NCI-H2107 treated with DMSO at 0.1 percent for 48 hours (cell line): Measurements from ENCODE around the gene RBM38.

ENCODE experiments used
- DNase-seq: peaks from one replicate; lab custom pipeline; 2025; ENCODE audit not compliant: unreplicated experiment; lab: John Stamatoyannopoulos, UW

Gene RBM38

GRCh38 chr20:57402206-57403125 is 11.3 kb downstream of the RBM38 start:
- DNase-seq, result no peak

- no peak for DNase-seq
Observed at GRCh38 chr20:57403216-57403615, 12.0 kb downstream of the RBM38 start.

- no peak for DNase-seq
Observed at GRCh38 chr20:57404006-57404405, 12.8 kb downstream of the RBM38 start.

- DNase-seq, result no peak
Observed at GRCh38 chr20:57404419-57405072, 13.3 kb downstream of the RBM38 start.

GRCh38 chr20:57405236-57406016 is 14.2 kb downstream of the RBM38 start:
- DNase-seq, result no peak

GRCh38 chr20:57407541-57407956 is 16.4 kb downstream of the RBM38 start:
- no peak for DNase-seq

GRCh38 chr20:57408131-57408530 is 16.9 kb downstream of the RBM38 start:
- DNase-seq, result peak; percentile 46

GRCh38 chr20:57408536-57409233 is 17.5 kb downstream of the RBM38 start:
- no peak for DNase-seq

GRCh38 chr20:57409316-57409671 is 18.1 kb downstream of the RBM38 start:
- DNase-seq, result no peak

GRCh38 chr20:57409672-57410397 is 18.6 kb downstream of the RBM38 start:
- no peak for DNase-seq

- DNase-seq, result no peak
Observed at GRCh38 chr20:57410398-57410920, 19.3 kb downstream of the RBM38 start.

GRCh38 chr20:57410924-57411323 is 19.7 kb downstream of the RBM38 start:
- no peak for DNase-seq

GRCh38 chr20:57411406-57412283 is 20.4 kb downstream of the RBM38 start:
- DNase-seq, result no peak

- DNase-seq, result no peak
Observed at GRCh38 chr20:57412347-57413029, 21.3 kb downstream of the RBM38 start.

GRCh38 chr20:57413986-57414385 is 22.8 kb downstream of the RBM38 start:
- no peak for DNase-seq

- no peak for DNase-seq
Observed at GRCh38 chr20:57414867-57415592, 23.8 kb downstream of the RBM38 start.

GRCh38 chr20:57415771-57416170 is 24.6 kb downstream of the RBM38 start:
- DNase-seq, result no peak
